Bone marrow (tissue), 2 donors: Measurements from ENCODE around the gene VGLL2.
"Not testable (repeated sequence)": the region's sequence is repeated elsewhere in the genome, so short reads cannot be mapped to it uniquely, and the experiment has no call there.

Experiments used
- DNase-seq, 2 donors: peaks; one replicate each; lab custom pipeline; 2025; lab: John Stamatoyannopoulos, UW

The VGLL2 gene, protein sequence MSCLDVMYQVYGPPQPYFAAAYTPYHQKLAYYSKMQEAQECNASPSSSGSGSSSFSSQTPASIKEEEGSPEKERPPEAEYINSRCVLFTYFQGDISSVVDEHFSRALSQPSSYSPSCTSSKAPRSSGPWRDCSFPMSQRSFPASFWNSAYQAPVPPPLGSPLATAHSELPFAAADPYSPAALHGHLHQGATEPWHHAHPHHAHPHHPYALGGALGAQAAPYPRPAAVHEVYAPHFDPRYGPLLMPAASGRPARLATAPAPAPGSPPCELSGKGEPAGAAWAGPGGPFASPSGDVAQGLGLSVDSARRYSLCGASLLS

DNA sequence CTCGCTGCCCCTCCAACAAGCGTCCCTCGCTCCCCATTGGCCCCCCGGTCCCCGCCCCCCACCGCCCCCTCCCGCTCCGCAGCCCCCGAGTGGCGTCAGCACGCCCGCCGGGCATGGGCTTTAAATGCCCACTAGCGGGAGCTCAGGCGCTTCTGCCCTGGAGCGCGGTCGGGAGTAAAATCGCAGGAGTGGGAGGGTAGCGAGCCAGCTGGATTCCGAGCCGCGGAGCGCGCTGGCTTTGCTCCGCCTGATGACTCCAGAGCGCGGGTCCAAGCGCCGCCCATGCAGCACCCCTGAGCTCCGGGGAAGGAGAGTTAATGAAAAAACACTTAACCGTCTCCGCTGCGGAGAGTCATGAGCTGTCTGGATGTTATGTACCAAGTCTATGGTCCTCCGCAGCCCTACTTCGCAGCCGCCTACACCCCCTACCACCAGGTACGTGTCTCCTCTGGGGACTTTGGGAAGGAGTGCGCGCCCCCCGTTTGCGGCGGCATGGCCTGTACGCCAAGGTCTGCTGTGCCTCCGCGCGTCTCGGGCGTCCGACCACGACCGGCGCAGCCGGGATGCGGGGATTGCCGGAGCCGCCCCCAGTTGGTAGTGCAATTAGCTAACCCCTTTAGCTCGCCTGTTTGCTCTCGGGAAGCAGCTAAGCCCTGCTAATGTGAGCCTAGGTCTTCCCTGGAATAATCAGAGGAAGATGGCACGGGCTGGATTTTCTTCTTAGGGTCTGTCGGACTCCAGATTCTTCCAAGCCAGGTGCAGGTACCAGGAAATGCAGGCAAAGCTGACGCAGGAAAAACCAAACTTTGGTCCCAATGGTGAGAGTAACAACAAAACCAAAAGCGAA is at the start of gene VGLL2:
Gene VGLL2, plus strand, starts transcription at position 149 of the 847 bp plus-strand sequence. Its CDS starts 206 bp downstream, at position 355.
- DNase-seq = no peak

DNA sequence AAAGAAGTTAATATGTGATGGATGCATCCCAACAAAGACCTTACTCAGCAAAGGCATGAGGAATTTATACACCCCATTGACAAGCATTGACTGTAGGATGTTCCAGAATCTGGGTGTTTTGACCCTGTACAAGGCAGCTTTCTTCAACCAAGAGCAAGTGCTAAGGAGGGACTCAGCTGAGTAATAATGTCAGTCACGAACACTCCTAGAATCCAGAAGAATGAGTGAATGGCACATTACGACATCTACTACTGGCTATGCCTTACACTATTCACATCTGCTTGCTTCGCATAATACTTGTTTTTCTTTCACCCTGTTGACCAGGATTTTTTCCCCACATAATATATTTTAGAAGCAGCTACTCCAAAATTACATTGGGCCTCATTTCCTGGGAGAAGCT is 42.5 kb upstream of the VGLL2 start:
- DNase-seq = no peak

DNA sequence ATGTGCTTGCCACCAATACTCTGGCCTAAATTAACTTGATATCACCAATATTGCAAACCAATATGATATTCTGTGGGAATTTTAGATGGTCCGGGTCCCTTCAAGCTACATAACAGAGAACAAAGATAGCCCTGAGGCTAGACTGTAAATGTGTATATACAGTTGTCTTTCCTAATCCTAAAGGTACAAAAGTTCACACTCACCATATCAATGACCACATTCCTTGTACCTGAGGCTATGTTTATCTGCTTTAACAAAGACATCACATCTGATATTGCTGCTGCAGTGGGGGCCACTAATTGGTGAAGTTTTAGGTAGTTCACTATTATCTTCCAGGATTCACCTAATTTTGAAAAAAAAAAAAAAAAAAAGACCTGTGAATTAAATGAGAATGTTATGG is 38.6 kb upstream of the VGLL2 start:
- DNase-seq = no peak

DNA sequence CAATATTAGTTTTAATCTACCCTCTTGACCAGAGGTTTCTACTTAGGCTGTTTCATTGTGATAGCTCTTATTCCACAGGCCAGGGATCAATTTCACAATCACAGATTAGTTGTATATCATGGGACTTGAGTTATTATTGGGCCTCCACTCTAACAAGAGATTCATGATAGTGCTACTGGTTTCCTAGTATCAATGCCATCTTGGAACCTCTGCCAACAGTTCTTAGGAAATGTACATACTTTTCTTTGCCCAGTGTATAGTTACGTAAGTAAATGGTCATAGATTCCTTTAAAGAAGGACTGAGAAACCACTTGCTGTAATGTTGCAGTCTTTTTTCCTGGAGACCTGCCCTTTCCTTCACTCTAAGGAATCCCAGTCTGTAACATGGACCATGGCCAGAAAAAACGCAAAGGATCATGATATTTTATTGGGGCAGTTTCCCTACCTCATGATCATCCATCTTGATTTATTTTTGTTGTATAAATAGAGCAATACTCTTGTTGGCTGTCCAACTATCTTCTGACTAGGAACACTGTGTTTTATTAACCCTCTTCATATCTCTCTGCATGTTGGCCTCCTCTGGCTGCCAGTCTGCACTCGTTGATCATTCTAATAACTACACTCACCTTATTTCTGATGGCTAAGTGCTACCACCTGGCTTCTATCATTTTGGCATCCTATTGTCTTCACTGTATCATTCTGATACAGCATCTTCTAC is 38.0 kb upstream of the VGLL2 start:
- DNase-seq = no peak

DNA sequence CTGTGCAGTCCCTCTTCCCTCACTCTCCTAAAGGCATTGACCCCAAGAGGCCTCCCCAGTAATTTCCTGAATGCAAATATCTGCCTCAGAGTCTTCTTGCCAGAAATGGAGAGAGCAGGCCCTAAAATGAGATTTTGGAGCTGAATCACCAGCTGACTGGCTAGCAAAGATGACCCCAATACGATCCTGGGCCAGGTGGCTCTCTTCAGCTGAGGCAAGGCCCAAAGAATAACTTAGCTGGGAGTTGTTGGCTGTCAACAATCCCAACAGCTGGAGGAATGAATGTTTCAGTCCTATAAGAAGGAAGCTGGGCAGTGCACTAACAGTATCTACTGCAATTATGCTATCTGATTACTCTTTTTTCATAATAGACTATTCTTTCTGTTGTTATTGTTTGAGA is 37.2 kb upstream of the VGLL2 start:
- no peak for DNase-seq

DNA sequence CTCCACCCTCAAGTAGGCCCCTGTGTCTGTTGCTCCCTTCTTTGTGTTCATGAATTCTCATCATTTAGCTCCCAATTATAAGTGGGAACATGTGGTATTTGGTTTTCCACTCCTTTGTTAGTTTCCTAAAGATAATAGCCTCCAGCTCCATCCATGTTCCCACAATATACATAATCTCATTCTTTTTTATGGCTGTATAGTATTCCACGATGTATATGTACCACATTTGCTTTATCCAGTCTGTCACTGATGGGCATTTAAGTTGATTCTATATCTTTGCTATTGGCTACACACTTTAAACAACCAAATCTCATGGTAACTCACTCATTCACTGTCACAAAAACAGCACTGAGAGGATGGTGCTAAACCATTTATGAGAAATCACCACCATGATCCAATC is 35.5 kb upstream of the VGLL2 start:
- no peak for DNase-seq

DNA sequence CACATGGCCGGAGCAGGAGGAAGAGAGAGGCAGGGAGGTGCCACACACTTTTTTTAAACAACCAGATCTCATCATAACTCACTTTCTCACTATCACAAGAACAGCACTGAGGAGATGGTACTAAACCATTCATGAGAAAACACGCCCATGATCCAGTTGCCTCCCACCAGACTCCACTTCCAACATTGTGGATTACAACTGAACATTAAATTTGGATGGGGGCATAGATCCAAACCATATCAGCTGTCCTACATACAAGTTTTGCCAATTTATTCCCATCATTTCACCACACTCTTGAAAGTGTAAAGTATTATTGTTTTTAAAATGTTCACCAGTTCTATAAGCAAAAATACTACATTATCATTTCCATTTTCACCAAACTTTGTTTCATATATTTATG is 33.9 kb upstream of the VGLL2 start:
- no peak for DNase-seq

DNA sequence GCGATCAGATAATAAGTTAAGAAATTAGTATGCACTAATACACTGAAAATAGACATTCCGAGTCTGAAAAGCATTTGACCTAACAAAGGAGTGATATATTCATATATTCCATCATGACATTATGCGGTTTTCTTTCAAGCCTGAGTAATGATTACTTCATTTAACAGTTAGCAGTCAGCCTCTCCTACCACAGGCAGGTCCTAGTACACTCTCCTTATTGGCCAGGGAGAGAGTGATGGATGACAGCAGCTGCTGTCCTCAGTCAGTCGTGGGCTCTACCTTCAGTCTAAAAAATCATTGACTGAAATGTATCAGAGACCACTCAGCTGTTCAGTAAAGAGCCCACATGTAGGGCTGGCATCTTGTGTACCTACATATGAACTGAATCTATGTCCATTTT is 33.2 kb upstream of the VGLL2 start:
- DNase-seq = no peak

DNA sequence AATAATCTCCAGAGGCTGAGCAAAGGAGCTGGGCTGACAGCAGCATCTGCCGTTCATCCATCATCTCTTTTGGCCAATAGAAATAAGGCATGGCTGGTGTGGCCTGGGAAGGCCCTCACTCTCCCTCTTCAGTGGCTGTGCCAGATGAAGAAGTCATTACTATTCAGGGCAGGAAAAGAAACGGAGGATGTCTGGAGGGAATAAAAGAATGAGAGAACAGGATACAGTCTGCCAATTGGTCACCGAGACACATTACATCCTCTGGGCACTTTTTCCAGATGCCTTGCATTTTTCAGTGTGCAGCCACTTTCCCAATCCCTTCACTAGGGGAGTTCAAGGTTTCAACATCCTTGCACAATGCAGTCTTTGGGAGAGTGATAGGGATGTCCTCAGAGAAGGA is 32.2 kb upstream of the VGLL2 start:
- DNase-seq = no peak

DNA sequence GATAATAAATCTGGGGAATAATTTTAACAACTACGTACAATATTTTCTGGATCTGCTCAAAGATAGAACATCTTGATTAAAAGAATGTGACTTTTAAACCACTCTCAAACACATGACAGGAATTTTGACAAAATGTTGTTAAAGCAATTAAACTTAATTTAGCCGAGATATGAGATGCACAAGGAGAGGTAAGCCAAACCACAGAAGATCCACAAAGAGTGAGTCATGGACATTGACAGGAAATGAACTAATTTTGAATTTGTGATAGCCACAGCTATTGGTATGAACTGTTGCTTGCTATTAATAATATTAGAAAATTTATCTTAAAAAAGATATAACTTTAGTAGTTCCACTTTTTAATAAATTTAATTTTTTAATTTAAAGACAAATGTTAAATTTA is 27.8 kb upstream of the VGLL2 start:
- no peak for DNase-seq

DNA sequence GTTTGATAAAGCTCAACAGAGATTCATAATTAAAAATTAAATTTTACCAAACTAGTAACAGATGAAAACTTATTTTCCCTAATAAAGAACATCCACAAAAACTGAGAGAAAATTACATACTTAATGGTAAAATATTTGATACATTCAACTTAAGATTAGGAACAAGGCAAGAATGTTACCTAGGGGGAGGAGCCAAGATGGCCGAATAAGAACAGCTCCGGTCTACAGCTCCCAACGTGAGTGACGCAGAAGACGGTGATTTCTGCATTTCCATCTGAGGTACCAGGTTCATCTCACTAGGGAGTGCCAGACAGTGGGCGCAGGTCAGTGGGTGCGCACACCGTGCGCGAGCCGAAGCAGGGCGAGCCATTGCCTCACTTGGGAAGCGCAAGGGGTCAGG is 20.8 kb upstream of the VGLL2 start:
- not testable (repeated sequence) for DNase-seq

DNA sequence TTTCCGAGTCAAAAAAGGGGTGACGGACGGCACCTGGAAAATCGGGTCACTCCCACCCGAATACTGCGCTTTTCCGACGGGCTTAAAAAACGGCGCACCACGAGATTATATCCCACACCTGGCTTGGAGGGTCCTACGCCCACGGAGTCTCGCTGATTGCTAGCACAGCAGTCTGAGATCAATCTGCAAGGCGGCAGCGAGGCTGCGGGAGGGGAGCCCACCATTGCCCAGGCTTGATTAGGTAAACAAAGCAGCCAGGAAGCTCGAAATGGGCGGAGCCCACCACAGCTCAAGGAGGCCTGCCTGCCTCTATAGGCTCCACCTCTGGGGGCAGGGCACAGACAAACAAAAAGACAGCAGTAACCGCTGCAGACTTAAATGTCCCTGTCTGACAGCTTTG is 20.4 kb upstream of the VGLL2 start:
- not testable (repeated sequence) for DNase-seq

DNA sequence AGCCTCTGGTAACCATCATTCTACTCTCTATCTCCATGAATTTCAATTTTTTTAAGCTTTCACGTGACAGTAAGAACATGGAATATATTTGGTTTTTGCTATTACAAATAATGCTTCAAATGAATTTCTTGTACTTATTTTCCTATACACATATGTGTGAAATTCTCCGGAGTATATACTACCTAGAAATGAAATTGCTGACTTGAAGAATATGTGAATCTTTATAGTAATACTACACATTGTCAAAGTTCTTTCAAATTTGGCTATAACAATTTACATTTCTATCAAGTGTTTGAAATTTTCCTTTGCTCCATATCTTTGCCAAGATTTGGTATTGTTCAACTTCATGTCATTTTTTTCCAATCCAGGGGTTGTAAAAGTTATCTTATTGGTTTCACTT is 11.6 kb upstream of the VGLL2 start:
- DNase-seq = no peak

DNA sequence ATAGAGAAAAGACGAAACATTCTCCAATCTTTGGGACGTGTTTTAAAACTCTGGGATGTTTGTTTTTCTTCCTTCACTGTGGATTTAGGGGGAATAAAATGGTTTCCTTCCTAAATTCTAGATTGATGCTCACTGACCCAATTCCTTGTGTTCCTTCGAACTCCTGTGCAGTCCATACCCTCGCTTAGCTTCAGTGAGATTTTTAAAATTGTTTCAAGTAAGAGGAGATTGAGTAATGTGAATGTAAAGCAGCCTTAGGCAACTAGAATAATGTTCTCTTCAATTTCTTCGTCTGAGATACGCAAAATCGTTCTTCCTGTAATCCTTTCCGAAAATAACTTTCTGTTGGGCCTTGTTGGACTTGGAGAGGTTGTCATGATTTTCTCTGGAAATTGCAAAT is 2.6 kb upstream of the VGLL2 start:
- DNase-seq = no peak

DNA sequence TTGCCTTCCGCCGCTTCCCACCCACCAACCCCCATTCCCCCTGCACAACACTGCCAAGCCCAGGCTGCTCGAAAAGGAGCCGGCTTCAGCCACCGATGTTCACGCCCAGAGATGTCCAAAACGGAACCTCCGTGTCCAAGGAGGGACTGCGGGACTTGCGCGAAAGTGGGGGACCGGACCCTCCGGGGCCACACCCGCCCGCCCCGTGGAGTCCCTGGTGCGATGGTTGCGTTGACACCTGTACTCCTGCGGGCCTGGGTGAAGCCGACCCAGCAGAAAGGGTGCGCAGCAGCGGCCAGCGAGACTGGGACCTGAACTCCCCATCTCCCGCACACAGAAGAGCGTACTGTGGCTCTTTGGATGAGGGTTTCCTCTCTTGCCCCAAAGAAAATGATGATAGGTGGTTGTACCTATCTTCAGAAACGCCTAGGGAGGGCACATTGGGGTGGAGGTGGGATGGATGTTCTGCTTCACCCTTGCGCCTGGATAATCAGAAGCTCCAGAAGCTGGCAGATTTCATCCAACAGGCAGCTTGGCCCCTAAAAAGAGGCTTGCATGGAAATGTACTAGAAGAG is 1.9 kb upstream of the VGLL2 start:
- DNase-seq = no peak

DNA sequence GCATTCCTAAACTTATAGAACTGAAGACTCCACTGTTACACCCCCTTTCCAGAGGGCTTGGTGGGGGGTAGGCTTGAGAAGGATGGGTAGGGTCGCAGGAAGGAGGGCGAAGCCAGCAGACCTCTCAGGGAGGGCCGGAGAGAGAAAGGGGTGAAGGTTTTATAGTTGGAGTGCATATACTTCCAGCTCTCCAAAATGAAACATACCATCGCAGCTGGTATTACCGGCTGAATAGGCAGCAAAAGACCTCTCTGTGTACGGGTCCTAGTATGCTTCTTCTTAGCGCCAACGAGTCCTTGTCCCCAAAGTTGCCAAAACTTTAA is 1.0 kb upstream of the VGLL2 start:
- DNase-seq = no peak

DNA sequence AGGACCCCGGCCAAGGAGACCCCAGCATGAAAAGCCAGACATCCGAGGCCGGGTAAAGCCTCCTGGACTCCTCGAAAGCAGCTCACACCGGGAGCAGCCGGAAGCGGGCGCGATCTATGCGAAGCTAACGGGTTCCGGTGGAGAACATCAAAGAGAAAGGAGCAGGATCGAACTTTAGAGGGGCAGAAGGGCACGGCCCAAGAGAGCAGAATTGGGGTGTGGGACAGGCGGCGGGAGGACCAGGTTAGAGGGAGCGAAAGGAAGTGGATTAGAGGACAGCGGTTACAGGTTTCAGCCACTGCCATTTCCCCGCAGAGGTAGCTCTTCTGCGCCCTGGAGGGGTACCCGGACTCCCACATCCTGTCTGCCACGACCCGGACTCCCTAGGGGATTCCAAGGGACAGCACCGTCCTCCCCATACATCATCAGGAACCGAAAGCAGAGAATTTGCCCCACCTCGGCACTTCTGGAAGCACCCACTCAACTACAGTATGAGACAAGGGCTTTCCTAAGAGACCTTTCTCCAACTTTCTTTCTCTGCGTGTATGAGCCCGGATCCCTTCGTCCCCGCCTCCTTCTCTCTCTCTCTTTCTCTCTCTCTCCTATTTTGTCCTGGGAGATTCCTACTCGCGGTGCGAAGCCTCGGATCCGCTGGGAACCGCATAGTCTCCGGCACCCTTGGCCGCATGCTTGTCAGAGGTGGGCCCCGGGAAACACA is 507 bp upstream of the VGLL2 start:
- DNase-seq = no peak

DNA sequence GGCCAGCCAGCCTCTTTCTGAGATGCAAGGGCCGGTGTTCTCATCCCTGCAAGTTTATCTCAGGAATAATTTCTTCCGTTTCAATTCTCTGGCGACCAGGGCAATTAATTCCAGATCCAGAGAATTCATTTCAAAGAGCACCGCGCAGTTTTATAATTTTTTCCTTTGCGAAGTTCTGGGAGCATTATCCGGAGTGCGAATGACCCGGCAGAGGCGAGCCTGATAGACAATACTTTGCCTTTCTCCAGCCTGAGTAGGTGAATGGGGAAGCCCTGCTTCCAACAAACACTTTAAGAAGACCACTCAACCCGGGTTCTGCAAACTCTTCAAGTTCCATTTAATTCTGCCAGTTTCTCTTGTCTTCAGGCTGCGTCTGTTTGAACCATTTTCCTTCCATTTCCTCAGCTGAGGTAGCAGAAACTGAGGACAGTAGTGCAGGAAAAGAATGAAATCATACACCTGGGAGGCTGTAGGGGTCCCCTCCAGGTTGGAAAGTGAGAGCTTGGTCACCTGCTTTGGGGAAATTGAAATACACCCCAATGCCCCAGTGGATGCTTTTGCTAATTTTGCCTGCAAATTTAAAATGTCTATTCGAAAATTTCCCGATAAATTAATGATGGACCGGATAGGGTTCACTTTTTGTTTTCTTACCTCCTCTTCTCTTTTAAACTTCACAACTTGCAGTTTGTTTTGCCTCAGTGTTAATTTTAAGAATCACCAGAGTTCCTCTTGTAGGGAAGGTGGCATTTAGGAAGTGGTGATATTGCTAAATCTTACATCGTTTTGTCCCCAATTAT is 1.1 kb downstream of the VGLL2 start:
- no peak for DNase-seq

DNA sequence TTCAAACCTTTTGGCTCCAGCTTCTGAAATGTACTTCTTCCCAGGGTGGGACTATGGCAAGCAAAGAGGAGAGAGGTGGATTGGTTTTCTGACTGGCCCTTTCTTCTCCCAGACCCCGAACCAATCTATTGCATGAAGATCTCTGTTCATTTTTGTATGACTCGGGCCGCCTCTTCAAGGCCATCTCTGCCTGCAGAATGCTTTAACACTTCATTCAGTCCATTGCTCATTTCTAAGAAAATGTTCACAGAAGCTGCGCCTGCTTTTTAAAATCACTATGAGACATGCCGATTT is 1.6 kb downstream of the VGLL2 start:
- DNase-seq = no peak

DNA sequence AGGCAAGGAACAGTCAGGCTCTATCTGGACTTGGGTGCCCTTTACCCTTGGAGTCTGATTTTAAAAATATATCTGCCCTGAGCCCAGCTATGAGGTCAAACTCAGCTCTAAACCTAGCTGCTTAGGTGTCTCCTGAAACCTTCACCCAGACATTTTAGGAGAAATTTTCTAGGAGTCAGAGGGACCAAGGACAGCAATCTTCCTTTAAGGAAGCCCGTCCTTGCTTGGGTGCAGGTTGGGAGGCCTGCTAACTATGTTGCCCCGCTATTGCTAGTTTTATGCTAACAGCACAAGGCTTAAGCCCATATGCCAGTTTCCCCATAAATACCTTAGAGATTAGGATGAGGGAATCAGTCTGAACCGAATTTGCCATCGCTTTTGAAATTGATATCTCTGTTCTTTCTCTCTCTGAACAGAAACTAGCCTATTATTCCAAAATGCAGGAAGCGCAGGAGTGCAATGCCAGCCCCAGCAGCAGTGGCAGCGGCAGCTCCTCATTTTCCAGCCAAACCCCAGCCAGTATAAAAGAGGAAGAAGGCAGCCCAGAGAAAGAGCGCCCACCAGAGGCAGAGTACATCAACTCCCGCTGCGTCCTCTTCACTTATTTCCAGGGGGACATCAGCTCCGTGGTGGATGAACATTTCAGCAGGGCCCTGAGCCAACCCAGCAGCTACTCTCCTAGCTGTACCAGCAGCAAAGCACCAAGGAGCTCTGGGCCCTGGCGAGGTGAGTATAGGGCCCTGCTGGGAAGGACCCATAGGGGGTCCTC is 2.6 kb downstream of the VGLL2 start:
- no peak for DNase-seq

DNA sequence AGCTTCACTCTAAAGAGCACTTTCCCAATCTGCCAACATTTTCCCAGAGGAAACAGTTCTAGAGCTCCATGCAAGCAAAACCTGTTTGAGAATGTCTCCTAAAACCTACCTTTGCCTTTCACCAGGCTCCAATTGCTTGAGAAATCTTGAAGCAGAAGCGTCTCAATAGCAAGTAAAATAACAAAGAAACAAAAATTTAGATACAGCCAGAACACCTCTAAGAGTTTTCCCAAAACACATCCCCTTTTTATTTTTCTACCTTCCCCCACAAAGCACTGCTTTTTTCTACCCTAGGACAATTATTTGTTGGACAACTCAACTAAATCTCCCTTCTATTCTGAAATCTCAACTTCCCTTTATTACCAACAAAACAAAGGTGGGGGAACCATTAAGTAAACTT is 3.6 kb downstream of the VGLL2 start:
- no peak for DNase-seq
